GM18873 (cell line): ENCODE results near the gene MAP3K1.
"Not testable (repeated sequence)": the region's sequence is repeated elsewhere in the genome, so short reads cannot be mapped to it uniquely, and the experiment has no call there.

Experiments
- ATAC-seq: cut with Tn5 transposase; IDR thresholded peaks from one replicate; pipeline ENCODE4 v1.9.1; 2021; ENCODE audit warnings: mild to moderate bottlenecking, moderate library complexity, moderate number of reproducible peaks; ENCODE audit not compliant: unreplicated experiment, low FRiP score

The MAP3K1 gene

DNA sequence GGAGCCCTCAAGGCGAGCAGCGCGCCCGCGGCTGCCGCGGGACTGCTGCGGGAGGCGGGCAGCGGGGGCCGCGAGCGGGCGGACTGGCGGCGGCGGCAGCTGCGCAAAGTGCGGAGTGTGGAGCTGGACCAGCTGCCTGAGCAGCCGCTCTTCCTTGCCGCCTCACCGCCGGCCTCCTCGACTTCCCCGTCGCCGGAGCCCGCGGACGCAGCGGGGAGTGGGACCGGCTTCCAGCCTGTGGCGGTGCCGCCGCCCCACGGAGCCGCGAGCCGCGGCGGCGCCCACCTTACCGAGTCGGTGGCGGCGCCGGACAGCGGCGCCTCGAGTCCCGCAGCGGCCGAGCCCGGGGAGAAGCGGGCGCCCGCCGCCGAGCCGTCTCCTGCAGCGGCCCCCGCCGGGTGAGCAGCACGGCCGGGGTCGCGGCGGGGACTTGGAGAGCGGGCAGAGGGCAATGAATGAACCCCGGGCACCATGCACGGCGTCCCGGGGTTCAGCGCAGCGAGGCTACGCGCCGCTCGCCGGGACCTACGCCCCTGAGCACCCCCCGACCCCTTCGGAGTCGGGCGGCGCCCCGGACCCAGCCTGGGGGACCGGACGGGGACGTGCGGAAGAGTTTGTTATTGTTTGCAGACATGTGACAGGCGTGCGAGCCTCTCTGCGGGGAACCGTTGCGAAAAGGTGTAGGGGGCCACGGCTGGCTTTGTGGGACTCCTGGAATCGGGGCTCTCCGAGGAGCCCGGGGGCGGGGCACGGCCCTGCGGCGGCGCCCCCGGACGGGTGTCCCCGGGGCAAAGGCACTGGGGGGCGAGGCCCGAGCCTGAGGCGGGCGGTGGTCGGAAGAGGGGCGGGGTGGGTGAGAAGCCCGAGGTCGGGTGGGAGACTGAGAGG is 553 bp downstream of the MAP3K1 start:
- peak; percentile 25 for ATAC-seq

DNA sequence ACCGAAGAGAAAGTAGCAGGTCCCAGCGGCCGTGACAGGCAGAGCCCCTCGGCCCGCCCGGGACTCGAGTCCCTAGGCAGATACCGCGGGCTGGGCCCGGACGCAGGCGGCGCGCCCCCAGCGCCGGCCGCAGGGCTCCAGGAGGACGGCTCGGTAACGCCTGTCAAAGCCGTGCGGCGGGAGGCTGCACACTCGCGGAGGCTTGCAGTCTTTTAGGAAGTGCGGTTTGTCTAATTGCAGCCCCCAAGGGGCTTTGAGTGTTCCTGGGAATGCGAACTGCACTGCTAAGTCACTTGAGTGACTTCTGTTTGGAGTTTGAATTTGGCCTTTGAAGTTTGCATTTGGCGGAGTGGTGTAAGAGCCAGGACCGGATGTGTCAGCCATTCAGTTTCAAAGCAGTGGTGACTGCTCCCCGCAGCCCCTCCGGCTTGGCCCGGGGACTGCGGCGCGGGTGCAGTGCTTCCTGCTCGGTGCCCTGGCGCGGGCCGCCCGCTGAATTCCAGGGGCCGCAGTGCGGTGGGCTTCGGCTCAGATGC is 1.3 kb downstream of the MAP3K1 start:
- peak; percentile 45 for ATAC-seq

DNA sequence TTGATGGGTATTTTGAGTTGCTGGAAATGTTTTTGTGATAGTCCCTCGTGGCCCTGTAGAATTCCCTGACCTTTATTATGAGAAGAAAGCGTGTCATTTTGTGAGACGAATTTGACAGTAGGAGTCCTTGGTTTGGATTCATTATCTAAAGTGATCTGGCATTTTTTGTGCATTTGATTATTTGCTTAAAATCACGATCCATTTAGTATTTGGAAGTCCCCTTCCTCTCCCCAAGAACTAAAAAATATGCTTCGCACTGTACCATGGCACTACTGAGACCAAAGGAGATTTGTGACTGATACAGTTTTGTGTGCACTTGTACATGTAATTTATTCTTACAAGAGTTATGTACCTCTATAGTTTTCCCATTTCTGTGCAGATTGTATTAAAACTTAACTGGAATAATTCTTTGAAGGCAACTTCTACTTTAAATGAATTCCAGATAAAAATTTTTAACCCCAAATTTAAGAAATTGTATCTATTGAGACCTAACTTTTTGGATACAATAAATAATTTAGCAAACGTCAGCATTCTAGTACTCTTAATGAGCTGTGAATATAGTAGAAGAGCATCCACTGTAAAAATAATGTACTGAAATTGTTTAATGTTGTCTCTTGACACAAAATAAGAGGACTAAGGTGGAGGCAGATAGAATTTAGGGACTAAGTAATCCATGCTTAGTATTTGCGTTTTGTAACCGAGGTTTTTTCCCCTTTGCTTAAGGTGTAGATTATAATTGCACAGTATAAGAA is 2.1 kb downstream of the MAP3K1 start:
- no peak for ATAC-seq

DNA sequence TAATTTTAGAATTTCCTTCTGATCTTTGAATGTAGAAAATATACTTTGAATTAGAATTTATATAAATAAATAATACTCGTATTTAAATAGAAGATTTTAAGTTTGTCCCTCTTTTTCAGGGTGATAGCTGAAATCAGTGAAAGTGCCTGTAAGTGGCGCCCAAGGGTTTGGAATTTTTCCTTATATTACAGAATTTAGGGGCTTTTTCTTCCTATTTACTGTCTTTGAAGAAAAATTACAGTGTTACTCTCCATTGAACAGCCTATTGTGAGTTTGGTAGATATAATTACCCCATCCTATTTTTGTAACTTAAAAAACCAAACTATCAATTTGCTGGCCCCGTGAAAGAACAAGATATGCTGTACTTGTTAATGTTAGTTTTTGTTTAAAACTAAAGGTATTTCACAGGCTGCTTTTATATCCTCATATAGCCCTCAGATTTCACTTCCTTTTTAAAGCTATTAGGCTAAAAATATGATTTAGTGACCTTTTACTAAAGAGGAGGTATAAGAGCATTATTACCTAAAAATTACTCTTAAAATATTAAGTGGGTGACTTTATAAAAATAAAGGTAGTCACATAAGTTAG is 3.2 kb downstream of the MAP3K1 start:
- no peak for ATAC-seq

DNA sequence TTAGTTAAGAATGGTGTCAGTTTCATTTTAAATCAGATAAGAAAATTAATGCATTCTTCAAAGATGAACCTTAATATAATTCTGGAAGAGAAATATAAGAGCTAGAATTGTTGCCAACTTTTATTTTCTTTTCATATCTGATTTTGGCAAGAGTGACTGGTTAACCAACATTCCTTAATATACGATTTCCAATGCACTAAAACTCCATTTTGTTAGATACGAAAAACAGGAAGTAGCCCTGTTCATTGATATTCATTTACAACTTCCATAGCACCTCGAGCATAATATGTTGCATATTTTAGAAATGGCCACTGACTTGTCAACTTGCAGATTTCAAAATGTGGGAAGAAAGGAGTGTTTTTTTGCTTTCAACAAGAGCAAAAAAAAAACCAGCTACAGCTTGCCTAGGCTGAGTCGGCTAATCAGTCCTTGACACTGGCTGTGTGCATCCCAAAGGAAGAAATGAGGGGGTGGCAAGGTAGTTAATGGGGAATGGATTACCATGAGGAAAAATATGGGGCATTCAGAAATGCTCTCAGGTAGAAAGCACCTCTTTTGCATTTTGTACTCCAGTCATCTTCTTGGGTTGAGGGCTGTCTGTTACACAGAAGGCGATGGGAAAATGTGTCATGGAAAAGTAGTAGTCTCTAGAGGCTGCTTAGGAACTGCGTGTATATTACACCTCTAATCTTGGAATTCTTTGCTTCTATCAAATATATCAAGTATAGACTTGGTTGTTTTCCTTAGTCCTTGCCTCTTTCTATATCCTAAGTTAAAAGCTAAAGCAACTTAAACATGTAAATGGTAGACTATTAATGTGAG is 3.9 kb downstream of the MAP3K1 start:
- ATAC-seq, result no peak

DNA sequence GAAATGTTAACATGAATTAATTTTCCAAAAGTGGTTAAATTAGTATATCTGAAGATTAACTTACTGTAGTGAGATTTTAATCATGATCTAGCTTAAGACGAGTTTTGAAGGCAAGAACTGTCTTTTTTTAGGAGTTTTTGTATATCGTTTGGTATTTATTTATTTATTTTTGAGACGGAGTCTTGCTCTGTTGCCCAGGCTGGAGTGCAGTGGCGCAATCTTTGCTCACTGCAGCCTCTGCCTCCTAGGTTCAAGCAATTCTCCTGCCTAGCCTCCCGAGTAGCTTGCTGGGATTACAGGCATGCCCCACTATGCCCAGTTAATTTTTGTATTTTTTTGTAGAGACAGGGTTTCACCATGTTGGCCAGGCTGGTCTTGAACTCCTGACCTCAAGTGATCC is 6.5 kb downstream of the MAP3K1 start:
- not testable (repeated sequence) for ATAC-seq

DNA sequence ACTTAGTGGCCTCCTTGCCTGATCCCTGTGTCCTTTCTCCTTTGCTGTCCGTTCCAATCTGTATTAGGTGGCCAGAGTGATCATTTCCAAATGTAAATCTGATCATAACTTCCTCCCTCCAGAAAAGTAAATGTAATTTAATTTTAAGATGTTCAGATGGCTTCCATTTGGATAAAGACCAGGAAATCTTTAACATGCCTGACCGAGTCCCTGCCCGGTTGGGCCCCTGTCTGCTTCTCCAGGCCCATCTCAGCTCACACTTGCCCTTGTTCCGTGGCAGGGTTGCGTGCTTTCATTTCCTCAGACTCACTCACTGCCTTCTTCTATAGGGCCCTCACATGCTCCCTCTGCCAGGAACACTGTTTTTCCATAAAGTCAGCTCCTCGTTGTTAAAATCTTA is 7.6 kb downstream of the MAP3K1 start:
- ATAC-seq, result no peak

DNA sequence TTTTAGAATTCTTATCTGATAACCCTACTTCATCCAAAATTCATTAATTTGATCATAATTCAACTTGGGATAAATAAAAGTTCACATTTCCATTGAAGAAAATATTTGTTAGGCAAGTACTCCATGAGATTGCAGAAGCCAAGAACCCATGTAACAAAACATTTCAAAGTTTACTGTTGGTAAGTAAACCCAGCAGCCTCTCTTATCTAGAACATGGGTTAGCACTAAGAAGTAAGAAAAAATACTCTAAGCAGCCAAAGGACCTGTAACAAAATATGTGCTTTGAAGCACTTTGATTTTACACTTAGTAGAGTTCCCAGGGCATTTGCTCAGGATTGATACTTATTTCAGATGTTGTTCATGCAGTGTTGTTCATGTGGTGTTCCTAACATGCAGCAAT is 8.7 kb downstream of the MAP3K1 start:
- ATAC-seq, result no peak

DNA sequence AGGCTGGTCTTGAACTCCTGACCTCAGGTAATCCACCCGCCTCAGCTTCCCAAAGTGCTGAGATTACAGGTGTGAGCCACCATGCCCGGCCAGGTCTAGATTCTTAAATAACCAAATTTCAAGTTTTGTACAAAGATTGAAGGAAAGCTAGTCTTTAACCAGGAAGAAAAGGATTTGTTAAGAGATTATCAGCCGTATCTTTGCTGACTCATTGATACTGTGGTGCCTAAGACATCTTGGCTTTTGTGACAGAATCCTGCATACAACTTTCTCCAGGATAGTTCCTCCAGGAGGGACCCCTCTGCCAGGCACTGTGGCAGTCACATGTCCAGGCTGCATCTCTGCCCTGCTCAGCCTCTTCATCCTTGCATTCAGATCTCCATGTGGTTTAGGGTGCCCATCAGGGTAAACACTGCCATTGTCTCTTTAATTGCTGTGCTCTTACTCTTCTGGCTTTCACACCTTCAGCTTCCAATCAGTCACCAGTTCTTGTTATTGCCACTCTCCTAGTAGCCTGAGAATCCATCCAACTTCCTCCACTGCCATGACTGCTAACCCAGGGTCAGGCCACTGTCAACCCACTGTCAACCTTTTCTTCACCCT is 10.0 kb downstream of the MAP3K1 start:
- ATAC-seq, result no peak

DNA sequence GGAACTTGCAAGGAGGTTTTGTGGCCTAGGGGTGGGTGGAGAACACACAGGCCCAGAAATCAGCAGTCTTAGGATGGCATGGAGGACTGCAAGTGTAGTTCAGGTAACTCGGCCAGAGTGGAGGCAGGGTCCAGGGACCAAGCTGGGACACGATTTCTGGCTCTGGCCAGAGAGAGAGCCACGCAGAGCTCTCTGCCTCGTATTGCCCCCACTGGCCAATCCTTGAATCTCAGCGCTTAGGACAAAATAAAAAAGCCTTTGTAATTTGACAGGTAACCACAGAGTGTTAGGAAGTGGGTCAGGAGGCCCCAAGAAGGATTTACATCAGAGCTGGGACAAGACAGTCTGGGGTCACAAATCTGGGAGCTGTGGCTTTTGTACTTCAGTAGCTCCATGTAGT is 11.7 kb downstream of the MAP3K1 start:
- ATAC-seq, result no peak

DNA sequence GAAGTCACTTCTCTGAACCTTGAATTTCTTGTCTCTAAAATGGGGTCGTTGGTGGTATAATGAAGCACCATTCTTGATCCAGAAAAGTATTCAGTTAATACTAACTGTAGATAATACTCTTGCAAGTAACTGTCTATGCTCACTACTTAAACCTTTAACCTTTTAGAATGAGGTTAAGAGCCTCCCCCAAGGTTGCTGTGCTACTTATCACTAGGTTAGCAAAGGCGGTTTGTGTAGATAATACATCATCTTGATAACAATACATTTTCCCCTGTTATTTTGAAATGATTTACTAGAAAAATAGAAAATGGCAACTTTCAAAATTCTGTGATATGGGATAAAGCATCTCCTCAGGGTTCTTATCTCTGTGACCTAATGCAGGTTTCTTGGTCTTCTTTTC is 12.6 kb downstream of the MAP3K1 start:
- ATAC-seq, result no peak

DNA sequence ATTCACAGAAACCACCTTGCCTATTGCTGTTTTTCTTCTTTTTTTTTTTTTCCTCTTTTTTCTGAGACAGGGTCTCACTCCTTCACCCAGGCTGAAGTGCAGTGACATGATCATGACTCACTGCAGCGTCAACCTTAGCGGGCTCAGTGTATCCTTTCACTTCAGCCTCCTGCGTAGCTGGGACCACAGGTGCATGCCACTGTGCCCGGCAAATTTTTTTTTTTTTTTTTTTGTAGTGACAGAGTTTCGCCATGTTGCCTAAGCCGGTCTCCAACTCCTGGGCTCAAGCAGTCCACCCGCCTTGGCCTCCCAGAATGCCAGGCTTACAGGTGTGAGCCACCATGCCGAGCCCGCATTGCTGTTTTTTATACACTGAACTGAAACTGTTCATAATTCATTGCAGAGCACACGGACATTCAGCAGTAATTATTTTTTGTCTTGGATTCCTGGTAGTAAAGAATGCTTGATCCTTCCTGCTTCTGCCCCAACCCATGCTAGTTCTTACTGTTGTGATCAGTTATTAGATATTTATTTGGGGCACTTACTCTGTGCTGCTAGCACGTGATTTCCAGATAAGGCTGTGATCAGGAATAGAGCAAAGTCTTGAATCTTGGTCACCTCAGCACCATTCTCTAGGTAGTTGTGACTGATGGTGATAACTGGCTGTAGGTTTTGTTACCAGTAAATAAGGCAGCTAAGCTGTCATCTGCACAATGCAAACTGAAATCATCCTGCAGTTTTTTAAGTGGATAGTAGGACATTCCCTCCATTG is 14.0 kb downstream of the MAP3K1 start:
- no peak for ATAC-seq

DNA sequence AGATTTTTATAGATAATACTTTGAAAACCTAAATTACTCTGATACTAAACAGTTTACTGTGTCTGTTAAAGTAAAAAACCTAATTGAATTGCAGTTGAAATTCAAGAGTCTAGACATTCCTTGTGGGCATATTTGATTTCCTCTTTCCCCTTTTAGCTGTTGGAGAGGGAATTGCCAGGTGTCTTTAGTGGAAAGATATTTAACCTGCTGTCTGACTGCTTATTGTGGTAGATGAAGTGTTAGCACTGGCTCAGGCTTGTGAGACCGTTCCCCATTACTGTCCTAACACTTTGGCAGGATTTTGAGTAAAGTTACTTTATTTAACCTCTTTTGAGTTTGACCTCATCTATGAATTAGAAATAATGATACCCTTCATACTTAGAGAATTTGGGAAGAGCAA is 16.4 kb downstream of the MAP3K1 start:
- ATAC-seq, result no peak

DNA sequence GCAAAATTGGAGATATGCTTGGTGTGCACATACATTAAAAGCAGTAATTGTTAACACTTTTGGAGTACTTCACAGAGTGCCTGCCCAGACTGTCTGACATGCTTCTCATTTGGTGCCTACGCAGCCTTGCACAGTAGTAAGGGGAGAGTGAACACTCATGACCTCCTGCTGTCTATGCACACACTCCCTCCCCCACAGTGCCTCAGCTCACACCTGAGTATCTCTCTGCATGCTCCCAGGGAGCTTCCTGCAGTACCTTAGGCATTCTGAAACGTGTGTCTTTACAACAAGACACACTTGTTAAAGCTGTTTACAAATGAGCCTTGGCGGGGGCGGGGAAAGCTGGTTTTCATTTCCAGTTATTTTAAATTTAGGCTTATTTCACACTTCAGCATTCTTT is 18.0 kb downstream of the MAP3K1 start:
- ATAC-seq, result no peak

DNA sequence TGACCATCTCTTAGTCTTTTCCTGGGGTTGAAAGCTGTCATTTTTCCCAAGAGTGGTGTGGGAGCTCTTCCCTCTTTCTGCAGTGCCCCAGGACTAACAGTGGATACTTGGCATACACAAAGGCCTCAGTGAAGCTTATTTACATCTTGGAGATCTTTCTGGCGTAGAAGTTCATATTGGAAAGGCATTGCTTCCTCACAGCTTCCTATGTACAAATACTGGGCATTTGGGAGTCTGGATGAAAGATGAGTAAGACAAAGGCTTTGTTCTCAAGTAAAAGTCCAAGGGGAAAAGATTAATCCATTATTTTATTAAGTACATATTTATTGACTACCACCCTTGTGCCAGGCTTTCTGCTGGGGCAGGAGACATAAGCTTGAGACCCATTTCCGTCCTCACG is 22.0 kb downstream of the MAP3K1 start:
- no peak for ATAC-seq

DNA sequence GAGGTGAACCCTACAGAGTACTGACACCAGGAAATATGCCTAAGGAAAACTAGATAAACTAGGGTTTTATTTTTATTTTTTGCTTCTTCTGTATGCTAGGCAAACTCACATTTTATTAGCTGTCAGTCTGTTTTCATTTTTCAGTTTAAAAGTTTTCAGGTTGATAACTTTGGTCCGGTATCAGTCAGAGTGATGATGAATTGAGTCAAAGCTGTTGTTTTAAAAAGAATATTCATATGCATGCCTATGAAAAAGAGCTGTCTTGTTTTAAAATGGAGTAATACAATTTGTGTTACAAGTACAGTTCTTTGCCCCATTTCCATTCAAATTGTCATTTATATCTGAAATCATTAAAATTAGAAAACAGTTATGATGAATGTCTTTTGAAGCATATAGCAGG is 22.6 kb downstream of the MAP3K1 start:
- ATAC-seq, result no peak

DNA sequence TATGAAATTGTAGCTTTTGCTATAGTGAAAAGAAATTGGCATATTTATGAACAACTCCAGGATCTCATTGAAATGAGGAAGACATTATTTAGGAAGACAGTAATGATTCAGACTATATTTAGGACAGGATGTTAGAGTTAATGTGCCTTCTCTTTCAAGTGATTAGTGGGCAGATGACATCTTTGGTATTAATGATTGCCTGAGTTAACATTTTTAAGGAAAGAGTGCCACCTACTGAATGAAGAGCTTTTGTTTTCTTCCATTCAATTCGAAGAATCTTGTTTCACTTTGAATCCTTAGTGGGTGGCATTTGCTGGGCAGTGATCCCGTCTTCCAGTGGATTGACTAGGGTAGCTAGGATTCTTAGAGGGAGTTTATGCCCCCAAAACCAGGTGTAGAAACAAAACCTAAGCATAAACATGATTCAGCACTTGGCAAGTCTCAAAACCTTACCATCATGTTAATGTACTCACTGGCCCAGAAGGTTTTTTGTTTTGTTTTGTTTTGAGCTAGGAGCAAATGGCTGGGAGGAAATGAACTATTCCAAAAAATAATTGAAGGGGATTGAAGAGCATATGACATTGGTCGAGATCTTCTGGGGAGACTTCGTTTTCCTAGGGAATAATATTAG is 23.2 kb downstream of the MAP3K1 start:
- no peak for ATAC-seq

DNA sequence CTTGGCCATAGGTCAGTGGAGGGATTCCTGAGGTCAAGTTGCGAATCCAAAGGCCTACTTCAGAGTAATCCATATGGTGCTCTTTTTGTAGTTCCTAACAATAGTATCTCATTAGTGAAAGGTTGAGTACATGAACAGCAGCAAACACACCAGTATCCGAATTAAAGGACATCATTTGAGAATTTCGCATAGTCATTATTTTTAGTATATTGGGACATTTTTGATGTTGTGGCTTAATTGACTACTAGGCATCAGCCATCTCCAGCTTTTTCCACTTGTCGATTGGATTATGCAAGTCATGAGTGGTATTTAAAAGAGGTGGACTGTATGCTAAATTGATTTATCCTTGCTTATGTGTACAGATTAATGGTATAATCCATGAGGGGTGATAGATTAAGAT is 23.7 kb downstream of the MAP3K1 start:
- no peak for ATAC-seq

DNA sequence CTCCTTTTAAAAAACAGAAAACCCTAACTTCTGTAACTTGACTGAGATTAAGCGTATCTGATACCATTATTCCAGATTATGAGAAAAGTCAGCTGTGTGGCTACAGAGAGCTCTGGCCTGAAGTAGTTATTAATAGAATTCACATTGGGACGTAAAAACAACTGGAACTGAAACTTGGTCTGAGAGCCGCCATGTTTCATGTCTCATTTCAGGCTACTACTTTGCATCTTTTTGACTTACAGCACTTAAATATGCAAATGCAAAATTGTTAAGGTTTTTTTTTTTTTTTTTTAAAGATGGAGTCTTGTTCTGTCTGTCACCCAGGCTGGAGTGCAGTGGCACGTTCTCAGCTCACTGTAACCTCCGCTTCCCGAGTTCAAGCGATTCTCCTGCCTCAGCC is 25.2 kb downstream of the MAP3K1 start:
- no peak for ATAC-seq
